GM18517 (cell line): ENCODE results near the gene KCTD13.
"Not testable (repeated sequence)": the region's sequence is repeated elsewhere in the genome, so short reads cannot be mapped to it uniquely, and the experiment has no call there.

Source experiments
- ATAC-seq: cut with Tn5 transposase; IDR thresholded peaks from one replicate; pipeline ENCODE4 v1.9.1; 2021; ENCODE audit warnings: mild to moderate bottlenecking, moderate library complexity; ENCODE audit not compliant: unreplicated experiment

Gene KCTD13

GRCh38 chr16:29883987-29884386, 42.0 kb downstream of the KCTD13 start:
- ATAC-seq, result no peak

GRCh38 chr16:29881050-29881449, 45.0 kb downstream of the KCTD13 start:
- no peak for ATAC-seq

DNA sequence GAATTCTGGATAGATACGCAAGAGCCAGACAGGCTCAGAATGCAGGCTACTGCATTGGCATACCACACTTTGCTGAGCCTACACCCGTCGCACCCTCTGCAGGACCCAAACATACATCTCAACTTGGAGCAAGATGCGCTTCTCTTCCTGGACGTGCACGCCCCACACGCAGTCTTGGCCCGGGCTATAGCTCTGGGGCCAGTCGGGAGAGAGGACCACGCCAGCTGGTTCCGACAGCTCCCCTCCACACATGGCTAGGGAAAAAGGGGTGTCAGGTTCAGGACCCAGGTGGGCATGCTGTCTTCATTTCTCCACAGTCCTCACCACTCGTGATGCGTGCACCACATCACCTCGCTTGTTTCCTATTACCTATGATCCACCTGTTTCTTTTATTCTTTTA, 47.9 kb downstream of the KCTD13 start:
- no peak for ATAC-seq

DNA sequence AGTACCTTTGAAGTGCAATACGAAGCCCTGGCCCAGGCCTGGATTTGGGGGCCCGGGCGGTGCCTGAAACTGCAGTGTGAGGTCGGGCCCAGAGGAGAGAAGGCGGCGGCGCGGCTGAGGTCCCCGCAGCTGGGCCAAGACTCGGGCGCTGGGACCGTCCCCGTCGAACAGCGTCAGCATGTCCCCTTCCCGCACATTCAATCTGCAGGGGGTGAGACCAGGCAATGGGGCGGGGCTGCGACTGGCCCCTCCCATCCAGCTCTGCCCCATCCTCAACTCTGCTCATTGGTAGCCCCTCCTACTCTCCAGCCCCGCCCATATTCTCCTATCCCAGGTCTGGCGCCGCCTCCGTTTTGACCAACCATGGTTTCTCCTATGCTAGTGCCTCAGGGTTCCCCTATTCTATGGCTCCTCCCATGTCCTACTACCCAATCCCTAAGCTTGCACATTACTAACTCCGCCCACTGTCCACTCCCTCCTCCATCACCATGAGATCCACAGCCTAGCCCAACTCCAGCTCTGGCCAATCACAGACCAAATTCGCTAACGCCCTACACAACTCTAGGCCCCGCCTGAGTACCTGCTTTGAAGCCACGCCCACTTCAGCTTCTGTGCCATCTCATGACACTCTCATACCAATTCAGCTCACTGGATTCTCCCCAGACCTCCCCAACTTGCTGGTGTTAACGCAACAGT, 48.6 kb downstream of the KCTD13 start:
- no peak for ATAC-seq

DNA sequence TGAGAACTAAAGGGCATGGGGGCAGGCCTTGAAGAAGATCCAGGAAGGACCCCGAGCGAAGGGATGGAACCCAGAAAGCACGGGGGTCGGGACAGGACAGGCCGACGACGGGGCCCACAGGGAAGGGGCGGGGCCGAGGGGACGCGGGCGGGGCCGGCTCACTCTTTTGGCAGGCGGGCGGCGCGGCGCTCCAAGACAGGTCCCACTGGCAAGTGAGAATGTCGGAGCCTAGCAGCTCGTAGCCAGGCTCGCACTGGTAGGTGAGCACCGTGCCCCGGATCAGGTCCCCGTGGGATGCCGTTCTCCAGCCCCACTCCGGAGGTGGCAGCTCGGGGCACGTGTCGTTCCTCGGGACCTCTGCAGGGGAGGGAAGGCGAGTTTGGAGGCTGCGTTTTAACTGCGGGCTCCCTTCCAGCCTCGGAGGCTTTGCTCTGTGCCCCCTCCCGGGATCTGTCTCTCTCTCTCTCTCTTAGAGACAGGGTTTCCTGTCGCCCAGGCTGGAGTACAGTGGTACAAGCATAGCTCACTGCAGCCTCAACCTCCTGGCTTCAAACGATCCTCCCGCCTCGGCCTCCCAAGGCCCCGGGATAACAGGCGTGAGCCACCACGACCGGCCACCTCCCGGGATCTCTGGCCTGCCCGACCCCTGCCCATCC, 49.3 kb downstream of the KCTD13 start:
- ATAC-seq, result no peak

DNA sequence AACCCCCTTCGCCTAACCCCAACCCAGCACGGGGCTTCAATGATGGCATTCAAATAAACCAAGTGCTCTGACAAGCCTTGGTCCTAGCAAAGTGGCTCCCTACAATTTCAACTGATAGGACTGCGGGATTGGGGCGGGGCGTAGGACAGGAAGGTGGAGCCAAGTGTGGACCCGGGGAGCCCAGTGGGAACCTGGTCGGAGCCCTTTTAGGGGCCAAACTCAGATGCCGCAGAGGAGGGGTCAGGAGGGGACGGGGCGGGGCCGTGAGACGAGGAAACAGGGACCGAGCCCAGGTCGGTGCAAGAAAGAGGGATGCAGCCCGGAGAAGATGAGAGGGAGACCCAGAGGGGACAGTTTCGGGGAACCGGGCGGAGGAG, 49.8 kb downstream of the KCTD13 start:
- no peak for ATAC-seq

DNA sequence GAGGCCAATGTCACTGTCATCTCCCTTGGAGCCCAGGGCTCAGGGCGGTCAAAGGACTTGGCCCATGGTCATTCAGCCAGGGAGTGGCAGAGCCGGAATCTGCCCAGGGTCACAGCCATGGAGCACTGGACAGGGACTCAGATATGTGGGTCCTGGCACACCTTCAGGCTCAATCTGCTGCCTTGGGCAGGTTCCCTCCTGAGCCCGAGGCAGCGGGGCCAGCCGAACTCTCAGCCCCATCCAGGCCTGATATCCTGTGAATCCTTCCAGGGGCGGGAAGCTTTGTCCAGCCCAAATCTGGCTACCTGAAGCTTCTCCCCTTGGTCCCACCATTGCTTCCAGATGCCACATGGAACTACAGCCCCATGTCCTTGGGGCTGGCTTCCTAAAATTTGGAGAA, 50.8 kb downstream of the KCTD13 start:
- no peak for ATAC-seq

- ATAC-seq, result no peak
Measured at GRCh38 chr16:29873319-29873718, 52.7 kb downstream of the KCTD13 start.

DNA sequence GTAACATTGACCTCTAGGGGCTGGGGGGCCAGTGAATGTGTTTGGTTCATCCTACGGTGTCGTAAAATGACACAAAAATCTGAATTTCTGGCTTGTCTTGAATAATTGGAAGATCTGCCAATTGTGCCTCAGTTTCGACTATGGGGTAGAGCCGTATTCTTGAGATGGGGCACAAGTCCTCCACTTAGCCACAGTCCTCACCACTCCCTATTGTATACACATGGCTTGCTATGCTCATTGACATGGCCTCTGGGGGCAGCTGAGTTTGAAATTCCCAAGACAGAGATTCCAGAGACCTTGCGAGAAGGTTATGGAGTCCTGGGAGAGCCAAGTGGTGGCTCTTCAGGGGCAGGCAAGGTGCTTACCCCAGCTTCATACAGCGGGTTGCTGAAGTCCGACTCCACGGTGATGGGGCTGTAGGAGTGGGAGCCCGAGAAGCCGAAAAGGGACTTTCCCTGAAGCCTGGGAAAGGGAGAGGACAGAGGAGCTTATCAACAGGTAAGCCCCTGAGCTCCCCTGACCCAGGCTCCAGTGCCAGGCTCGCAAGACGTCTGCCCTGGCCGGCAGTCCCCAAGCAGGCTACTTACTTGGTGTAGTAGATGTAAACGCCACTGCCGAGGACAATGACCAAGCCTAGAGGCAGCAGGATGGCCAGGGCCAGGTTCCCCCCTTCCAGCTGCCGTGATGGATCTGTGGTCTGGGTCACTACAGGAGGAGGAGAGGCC, 54.0 kb downstream of the KCTD13 start:
- ATAC-seq, result no peak

DNA sequence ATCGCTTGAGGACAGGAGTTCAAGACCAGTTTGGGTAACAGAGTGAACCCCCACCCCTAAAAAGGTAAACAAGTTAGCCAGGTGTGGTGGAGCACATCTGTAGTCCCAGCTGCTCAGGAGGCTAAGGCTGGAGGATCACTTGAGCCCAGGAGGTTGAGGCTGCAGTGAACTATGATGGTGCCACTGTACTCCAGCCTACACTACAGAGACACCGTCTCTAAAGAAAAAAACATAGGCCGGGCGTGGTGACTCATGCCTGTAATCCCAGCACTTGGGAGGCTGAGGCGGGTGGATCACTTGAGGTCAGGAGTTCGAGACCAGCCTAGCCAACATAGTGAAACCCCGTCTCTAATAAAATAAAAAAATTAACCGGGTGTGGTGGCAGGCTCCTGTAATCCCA, 57.0 kb downstream of the KCTD13 start:
- ATAC-seq, result not testable (repeated sequence)

- ATAC-seq, result no peak
Measured at GRCh38 chr16:29868396-29869009, 57.5 kb downstream of the KCTD13 start.

- no peak for ATAC-seq
Measured at GRCh38 chr16:29864205-29864604, 61.8 kb downstream of the KCTD13 start.

- ATAC-seq, result no peak
Measured at GRCh38 chr16:29863669-29863984, 62.4 kb downstream of the KCTD13 start.

- peak; percentile 82 for ATAC-seq
Measured at GRCh38 chr16:29862884-29863668, 63.0 kb downstream of the KCTD13 start, which contains the start of gene CDIPT. CDIPT (minus strand) TSS chr16:29863226; CDS start chr16:29862857, 369 bp downstream.

DNA sequence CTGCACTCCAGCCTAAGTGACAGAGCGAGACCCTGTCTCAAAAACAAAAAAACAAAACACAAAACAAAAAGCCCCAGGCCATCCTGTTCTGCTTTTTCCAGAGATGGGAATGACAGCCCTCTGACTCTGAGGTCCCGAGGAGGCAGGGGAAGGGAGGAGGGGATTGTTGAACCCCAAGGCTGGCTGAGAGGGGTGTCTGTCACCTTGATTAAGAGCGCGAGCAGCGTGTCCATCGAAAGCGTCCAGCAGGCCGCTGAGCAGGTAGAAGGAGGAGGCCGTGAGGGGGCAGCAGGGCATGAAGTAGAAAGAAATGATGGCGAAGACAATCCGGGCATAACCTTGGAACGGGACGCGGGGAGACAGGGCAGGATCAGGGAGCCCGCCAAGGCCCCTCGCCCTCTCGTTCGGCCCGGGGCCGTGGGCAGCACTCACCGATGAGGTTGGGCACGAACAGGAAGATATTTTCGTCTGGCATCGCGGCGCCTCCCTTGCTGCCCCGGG, 63.6 kb downstream of the KCTD13 start:
- no peak for ATAC-seq

DNA sequence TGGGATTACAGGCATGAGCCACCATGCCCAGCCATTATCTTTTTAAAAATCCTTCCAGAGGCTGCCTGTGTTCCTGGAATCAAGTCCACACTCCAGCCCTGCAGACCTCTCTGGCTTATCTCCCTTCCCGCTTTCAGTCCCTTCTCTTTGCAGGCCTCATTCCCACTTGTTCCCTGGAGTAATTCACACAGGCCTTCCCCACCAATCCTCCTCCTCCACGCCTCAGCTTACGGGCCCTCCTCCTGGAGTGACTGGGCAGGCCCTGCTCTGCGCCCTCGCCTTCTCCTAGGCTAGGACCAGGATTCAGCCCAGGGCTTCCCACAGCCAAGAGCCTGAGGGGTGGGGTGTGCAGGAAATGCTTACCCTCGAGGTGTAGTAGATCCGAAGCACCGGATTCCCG, 65.8 kb downstream of the KCTD13 start:
- ATAC-seq, result no peak

GRCh38 chr16:29858974-29859373, 67.1 kb downstream of the KCTD13 start:
- ATAC-seq, result no peak

DNA sequence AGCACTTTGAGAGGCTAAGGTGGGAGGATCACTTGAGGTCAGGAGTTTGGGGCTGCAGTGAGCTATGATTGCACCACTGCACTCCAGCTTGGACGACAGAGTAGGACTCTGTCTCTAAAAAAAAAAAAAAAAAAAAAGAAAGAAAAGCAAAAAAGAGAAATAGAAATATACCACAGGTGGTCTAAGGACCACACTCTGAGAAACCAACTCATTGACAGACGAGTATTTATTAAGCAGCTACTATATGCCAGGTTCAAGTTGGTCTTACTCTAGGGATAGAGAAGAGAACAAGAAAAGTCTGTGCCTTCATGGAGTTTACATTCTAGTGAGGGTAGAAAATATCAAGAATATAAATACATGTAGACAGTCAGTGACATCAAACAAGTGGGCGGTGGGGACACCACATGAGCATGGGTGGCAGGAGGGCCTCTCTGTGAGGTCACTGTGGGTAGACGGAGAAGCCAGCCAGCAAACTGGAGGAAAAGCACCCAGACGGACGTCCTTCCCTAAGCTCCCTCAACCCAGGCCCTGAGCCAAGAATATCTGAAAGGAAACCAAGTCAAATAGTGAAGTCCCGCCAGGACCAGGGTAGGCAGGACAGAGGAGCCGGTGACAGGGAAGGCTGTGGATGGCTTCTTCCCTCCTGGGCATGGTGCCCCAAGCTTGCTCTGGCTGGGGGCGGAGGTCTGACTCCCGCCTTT, 67.7 kb downstream of the KCTD13 start:
- no peak for ATAC-seq

DNA sequence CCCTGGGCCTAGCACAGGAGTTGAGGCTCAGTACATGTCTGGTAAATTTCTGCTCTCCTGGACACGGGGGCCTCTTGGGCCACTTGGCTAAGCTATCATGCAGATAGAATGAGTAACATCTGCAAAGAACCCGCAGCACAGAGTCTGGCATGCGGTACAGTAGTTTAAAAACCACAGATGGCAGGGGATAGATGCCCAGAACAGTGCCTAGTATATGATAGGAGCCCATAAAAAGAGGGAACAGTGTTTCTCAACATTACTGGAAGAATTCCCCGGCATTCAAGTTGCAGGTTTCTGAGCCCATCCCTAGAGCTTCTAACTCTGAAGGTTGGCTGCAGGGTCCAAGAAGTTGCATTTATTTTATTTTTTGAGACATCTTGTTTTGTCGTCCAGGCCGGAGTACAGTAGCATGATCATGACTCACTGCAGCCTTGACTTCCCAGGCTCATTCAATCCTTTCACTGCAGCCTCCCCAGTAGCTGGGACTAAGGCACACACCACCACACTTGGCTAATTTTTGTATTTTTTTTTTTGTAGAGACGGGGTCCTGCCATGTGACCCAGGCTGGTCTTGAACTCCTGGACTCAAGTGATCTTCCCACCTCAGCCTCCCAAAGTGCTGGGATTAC, 68.8 kb downstream of the KCTD13 start:
- no peak for ATAC-seq
